NK-92 treated with Interleukin-12 subunit alpha and Interleukin-12 subunit beta, amount 100 ng/mL, for 24 hours (cell line): ENCODE measurements around the gene FAM222B.
"Not testable (repeated sequence)": the region's sequence is repeated elsewhere in the genome, so short reads cannot be mapped to it uniquely, and the experiment has no call there.

ENCODE experiments used
- DNase-seq: peaks from one replicate; lab custom pipeline; 2025; lab: John Stamatoyannopoulos, UW

FAM222B gene

GRCh38 chr17:28839221-28839620 lies 3.4 kb downstream of the FAM222B start:
- no peak for DNase-seq

- DNase-seq, result not testable (repeated sequence)
Measured at GRCh38 chr17:28836541-28836940, 6.0 kb downstream of the FAM222B start.

GRCh38 chr17:28834420-28834819 lies 8.2 kb downstream of the FAM222B start:
- no peak for DNase-seq

- no peak for DNase-seq
Measured at GRCh38 chr17:28828294-28829040, 14.1 kb downstream of the FAM222B start.

GRCh38 chr17:28827672-28828071 lies 14.9 kb downstream of the FAM222B start:
- DNase-seq, result no peak

- no peak for DNase-seq
Measured at GRCh38 chr17:28819582-28819981, 23.0 kb downstream of the FAM222B start.

GRCh38 chr17:28818819-28819221 lies 23.8 kb downstream of the FAM222B start:
- no peak for DNase-seq

GRCh38 chr17:28816540-28816939 lies 26.1 kb downstream of the FAM222B start:
- DNase-seq, result no peak

- DNase-seq, result no peak
Measured at GRCh38 chr17:28812748-28813377, 29.7 kb downstream of the FAM222B start.

- peak; percentile 97 for DNase-seq
Measured at GRCh38 chr17:28812091-28812747, 30.4 kb downstream of the FAM222B start.

GRCh38 chr17:28811651-28812090 lies 30.9 kb downstream of the FAM222B start:
- DNase-seq, result no peak

GRCh38 chr17:28810437-28810836 lies 32.2 kb downstream of the FAM222B start:
- no peak for DNase-seq

GRCh38 chr17:28807925-28808634 lies 34.5 kb downstream of the FAM222B start:
- no peak for DNase-seq

- DNase-seq, result no peak
Measured at GRCh38 chr17:28796062-28796461, 46.5 kb downstream of the FAM222B start.

GRCh38 chr17:28794846-28795441 lies 47.6 kb downstream of the FAM222B start:
- DNase-seq, result not testable (repeated sequence)

GRCh38 chr17:28792877-28793661 lies 49.5 kb downstream of the FAM222B start:
- DNase-seq, result no peak

GRCh38 chr17:28788100-28788499 lies 54.5 kb downstream of the FAM222B start:
- no peak for DNase-seq

- DNase-seq, result no peak
Measured at GRCh38 chr17:28783161-28783560, 59.4 kb downstream of the FAM222B start.

GRCh38 chr17:28779601-28780000 lies 63.0 kb downstream of the FAM222B start:
- DNase-seq, result not testable (repeated sequence)

- no peak for DNase-seq
Measured at GRCh38 chr17:28777178-28777577, 65.4 kb downstream of the FAM222B start.

- no peak for DNase-seq
Measured at GRCh38 chr17:28774206-28774605, 68.4 kb downstream of the FAM222B start.
